Ishikawa (cell line): ENCODE measurements around the gene BCORL1.

ENCODE experiments used
- CEBPB ChIP-seq: IDR thresholded peaks from 2 replicates; pipeline ENCODE4 v1.6.1; 2012
- EGR1 ChIP-seq: IDR thresholded peaks from 2 replicates; pipeline ENCODE4 v1.6.1; 2012
- EP300 ChIP-seq: IDR thresholded peaks from 2 replicates; pipeline ENCODE4 v1.6.1; 2012; ENCODE audit warnings: borderline replicate concordance
- RAD21 ChIP-seq: IDR thresholded peaks from 2 replicates; pipeline ENCODE4 v1.6.1; 2012; ENCODE audit warnings: low read depth
- TAF1 ChIP-seq: IDR thresholded peaks from 2 replicates; pipeline ENCODE4 v1.6.1; 2012; ENCODE audit warnings: low read depth, mild to moderate bottlenecking
- TEAD4 ChIP-seq: IDR thresholded peaks from 2 replicates; pipeline ENCODE4 v1.6.1; 2012
- USF1 ChIP-seq: IDR thresholded peaks from 2 replicates; pipeline ENCODE4 v1.6.1; 2012
- YY1 ChIP-seq: IDR thresholded peaks from 2 replicates; pipeline ENCODE4 v1.6.1; 2012; ENCODE audit warnings: low read depth
- ZBTB7A ChIP-seq: IDR thresholded peaks from 2 replicates; pipeline ENCODE4 v1.6.1; 2012; ENCODE audit warnings: low read depth
- TF ChIP-seq, protein P1 (sequence below): IDR thresholded peaks from 2 replicates; pipeline ENCODE4 v1.6.1; 2012
- TF ChIP-seq, protein P2 (sequence below): IDR thresholded peaks from 2 replicates; pipeline ENCODE4 v1.6.1; 2012; ENCODE audit warnings: low read depth, mild to moderate bottlenecking

DNA sequence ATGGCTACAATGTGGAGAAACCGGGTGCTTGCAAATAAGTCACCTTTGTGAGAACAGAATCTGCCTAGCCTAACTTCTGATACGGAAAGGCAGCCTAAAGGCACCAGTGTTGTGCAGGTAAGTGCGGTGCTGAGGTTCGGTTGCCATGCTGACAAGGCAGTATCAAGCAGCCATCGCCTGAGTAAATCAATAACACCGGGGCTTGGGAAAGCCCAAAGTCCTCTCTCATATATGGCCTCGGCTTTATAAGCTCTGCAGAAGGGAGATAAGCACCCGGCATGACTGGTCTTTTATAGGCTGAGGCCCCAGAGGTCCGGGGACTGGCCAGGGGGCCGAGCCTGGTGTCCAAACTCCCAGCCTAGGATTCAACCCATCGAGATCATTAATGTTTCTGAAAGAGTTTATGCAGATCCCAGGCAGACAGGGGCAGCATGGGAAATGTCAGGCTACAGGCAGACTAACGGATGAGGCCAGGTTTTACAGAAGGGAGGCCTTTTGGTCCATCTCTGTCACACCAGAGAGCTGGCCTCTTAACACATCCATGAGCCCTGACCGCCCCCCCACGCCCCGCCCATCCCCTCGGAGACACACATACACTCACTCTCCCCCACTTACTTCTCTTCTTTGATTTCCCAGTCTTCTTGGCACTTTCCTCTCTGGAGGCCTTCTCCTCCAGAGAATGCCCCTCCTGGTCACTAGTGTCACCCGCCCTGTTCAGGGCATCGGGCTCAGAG lies 89.3 kb downstream of the BCORL1 start:
- TF ChIP-seq EGR1 (no peak), TEAD4 (no peak), USF1 (no peak), TAF1 (no peak), CEBPB (no peak), ZBTB7A (no peak), RAD21 (no peak), YY1 (no peak), EP300 (no peak)
- TF ChIP-seq, protein P1, sequence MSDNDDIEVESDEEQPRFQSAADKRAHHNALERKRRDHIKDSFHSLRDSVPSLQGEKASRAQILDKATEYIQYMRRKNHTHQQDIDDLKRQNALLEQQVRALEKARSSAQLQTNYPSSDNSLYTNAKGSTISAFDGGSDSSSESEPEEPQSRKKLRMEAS: no peak
- TF ChIP-seq, protein P2, sequence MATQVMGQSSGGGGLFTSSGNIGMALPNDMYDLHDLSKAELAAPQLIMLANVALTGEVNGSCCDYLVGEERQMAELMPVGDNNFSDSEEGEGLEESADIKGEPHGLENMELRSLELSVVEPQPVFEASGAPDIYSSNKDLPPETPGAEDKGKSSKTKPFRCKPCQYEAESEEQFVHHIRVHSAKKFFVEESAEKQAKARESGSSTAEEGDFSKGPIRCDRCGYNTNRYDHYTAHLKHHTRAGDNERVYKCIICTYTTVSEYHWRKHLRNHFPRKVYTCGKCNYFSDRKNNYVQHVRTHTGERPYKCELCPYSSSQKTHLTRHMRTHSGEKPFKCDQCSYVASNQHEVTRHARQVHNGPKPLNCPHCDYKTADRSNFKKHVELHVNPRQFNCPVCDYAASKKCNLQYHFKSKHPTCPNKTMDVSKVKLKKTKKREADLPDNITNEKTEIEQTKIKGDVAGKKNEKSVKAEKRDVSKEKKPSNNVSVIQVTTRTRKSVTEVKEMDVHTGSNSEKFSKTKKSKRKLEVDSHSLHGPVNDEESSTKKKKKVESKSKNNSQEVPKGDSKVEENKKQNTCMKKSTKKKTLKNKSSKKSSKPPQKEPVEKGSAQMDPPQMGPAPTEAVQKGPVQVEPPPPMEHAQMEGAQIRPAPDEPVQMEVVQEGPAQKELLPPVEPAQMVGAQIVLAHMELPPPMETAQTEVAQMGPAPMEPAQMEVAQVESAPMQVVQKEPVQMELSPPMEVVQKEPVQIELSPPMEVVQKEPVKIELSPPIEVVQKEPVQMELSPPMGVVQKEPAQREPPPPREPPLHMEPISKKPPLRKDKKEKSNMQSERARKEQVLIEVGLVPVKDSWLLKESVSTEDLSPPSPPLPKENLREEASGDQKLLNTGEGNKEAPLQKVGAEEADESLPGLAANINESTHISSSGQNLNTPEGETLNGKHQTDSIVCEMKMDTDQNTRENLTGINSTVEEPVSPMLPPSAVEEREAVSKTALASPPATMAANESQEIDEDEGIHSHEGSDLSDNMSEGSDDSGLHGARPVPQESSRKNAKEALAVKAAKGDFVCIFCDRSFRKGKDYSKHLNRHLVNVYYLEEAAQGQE: no peak
